HepG2 (cell line): ENCODE data around the gene P2RX3. TPM values are rescaled to one million over a fixed set of nuclear protein-coding genes. Genes with fewer than 3 reads are reported as not detected.

Experiments
- GATAD1 ChIP-seq: IDR thresholded peaks from 2 replicates; pipeline ENCODE4 v1.6.1; 2016; ENCODE audit warnings: missing genetic modification reagents, missing compliant biosample characterization
- HOMEZ ChIP-seq: IDR thresholded peaks from 2 replicates; pipeline ENCODE4 v1.6.1; 2016; ENCODE audit warnings: low read depth
- KAT7 ChIP-seq: IDR thresholded peaks from 2 replicates; pipeline ENCODE4 v1.6.1; 2018; ENCODE audit warnings: borderline replicate concordance, missing compliant biosample characterization
- NFE2L2 ChIP-seq: fragments of 150-350 bp; IDR thresholded peaks from 2 replicates; pipeline ENCODE4 v1.6.1; 2014; ENCODE audit warnings: low read length
- NFIB ChIP-seq: sonication (generic); formaldehyde crosslinking; IDR thresholded peaks from 2 replicates; pipeline ENCODE4 v1.9.0; 2021; ENCODE audit warnings: missing genetic modification reagents, mild to moderate bottlenecking, borderline replicate concordance
- PHF21A ChIP-seq: sonication (generic); formaldehyde crosslinking; IDR thresholded peaks from 2 replicates; pipeline ENCODE4 v1.5.0; 2020; ENCODE audit warnings: mild to moderate bottlenecking, missing genetic modification reagents
- RBM39 ChIP-seq: fragments of 200-400 bp; formaldehyde crosslinking; IDR thresholded peaks from one replicate; pipeline ENCODE4 v1.6.1; 2018; ENCODE audit warnings: antibody characterized with exemption, mild to moderate bottlenecking, low read depth, low read length; ENCODE audit not compliant: poor library complexity, severe bottlenecking
- ZBTB25 ChIP-seq: IDR thresholded peaks from 2 replicates; pipeline ENCODE4 v1.6.1; 2018; ENCODE audit warnings: missing genetic modification reagents
- ZBTB40 ChIP-seq, 2 experiments: fragments of 450-650 bp in 1 of 2; sonication (generic) in 1 of 2; formaldehyde crosslinking in 1 of 2; IDR thresholded peaks; 2 replicates each; pipeline versions ENCODE4 v1.6.1 to v1.8.0; 2016 to 2022; ENCODE audit warnings: antibody characterized with exemption in 1 of 2, mild to moderate bottlenecking in 1 of 2, missing genetic modification reagents in 1 of 2
- ZC3H4 ChIP-seq: sonication (generic); formaldehyde crosslinking; IDR thresholded peaks from 2 replicates; pipeline ENCODE4 v1.4.0; 2020; ENCODE audit warnings: missing genetic modification reagents, borderline replicate concordance
- ZNF124 ChIP-seq: sonication (generic); formaldehyde crosslinking; IDR thresholded peaks from 2 replicates; pipeline ENCODE4 v1.4.0; 2020; ENCODE audit warnings: missing genetic modification reagents
- ZNF292 ChIP-seq: sonication (generic); formaldehyde crosslinking; IDR thresholded peaks from 2 replicates; pipeline ENCODE4 v1.8.1; 2022; ENCODE audit warnings: mild to moderate bottlenecking, low read depth, missing genetic modification reagents, borderline replicate concordance
- ZNF367 ChIP-seq: sonication (generic); formaldehyde crosslinking; IDR thresholded peaks from 2 replicates; pipeline ENCODE4 v1.4.0; 2020; ENCODE audit warnings: missing genetic modification reagents, borderline replicate concordance
- ZXDC ChIP-seq: sonication (generic); formaldehyde crosslinking; IDR thresholded peaks from 2 replicates; pipeline ENCODE4 v1.5.0; 2020; ENCODE audit warnings: mild to moderate bottlenecking, missing genetic modification reagents
- polyA plus RNA-seq, 8 experiments: library from polyadenylated mRNA; depleted of rRNA in 3 of 8; stranded (reverse) in 7 of 8; unstranded in 1 of 8; fragments of >200 nt; fragmentation: Illumina TruSeq in 4 of 8; extraction: Trizol in 4 of 8; gene quantifications; 2 replicates each; pipeline versions ENCODE4 v1.2.1 to v1.2.3, GENCODE V29; 2011 to 2016; ENCODE audit warnings: low read depth in 4 of 8, missing spikeins in 1 of 8, mixed read lengths in 1 of 8; ENCODE audit not compliant: insufficient read depth in 1 of 8
- total RNA-seq, 5 experiments: library from RNA; depleted of rRNA; stranded (reverse); fragments of >200 nt; fragmentation: Illumina TruSeq; extraction: Trizol; gene quantifications; 2 replicates each; pipeline ENCODE4 v1.2.3, GENCODE V29; 2016; ENCODE audit warnings: low read depth in 1 of 5

Gene P2RX3
- total and polyA plus RNA-seq, 2 of the 13 experiments (the other 11 are each of a cell fraction or from before 2014, with no cell fraction given) = 0.08 TPM; not detected in 1

- no peak for TF ChIP-seq ZNF124 (CRISPR knock-in tag)
- no peak for TF ChIP-seq NFIB (CRISPR knock-in tag)
- peak; percentile 55; the same call in 1 of the 2 replicates for TF ChIP-seq KAT7 (CRISPR knock-in tag)
- no peak for TF ChIP-seq PHF21A (CRISPR knock-in tag)
- peak; percentile 92 for TF ChIP-seq GATAD1 (CRISPR knock-in tag)
- no peak for TF ChIP-seq ZXDC (CRISPR knock-in tag)
- no peak for TF ChIP-seq ZBTB40 (IDR thresholded peaks at IDR 0.05)
- TF ChIP-seq ZBTB40 (CRISPR knock-in tag; IDR thresholded peaks at IDR 0.05) = peak; percentile 36; the same call in 1 of the 2 replicates
- no peak for TF ChIP-seq RBM39
- 0 out of 2 replicates have a peak, but pooled peaks have one; percentile 20 for TF ChIP-seq ZNF367 (CRISPR knock-in tag)
- TF ChIP-seq ZBTB25 (CRISPR knock-in tag) = peak; percentile 75; the same call in 1 of the 2 replicates
- TF ChIP-seq ZC3H4 = no peak
- TF ChIP-seq NFE2L2 = no peak
- TF ChIP-seq HOMEZ (CRISPR knock-in tag) = no peak
- no peak for TF ChIP-seq ZNF292
Measured at GRCh38 chr11:57335343-57336110, 2.6 kb upstream of the P2RX3 start, which contains the start of gene SSRP1 (continued).
